HepG2 (cell line): ENCODE data around the gene RSPH4A. TPM values are rescaled to one million over a fixed set of nuclear protein-coding genes. Genes with fewer than 3 reads are reported as not detected.

Experiments
- AKAP8 ChIP-seq: sonication (generic); formaldehyde crosslinking; IDR thresholded peaks from 2 replicates; pipeline ENCODE4 v1.5.1; 2020; ENCODE audit warnings: mild to moderate bottlenecking, missing genetic modification reagents
- GATAD2A ChIP-seq: IDR thresholded peaks from 2 replicates; pipeline ENCODE4 v1.6.1; 2016
- GZF1 ChIP-seq: sonication (generic); formaldehyde crosslinking; IDR thresholded peaks from 2 replicates; pipeline ENCODE4 v1.5.1; 2020; ENCODE audit warnings: mild to moderate bottlenecking, missing genetic modification reagents
- KDM3A ChIP-seq: IDR thresholded peaks from 2 replicates; pipeline ENCODE4 v1.6.1; 2018; ENCODE audit warnings: low read depth, missing compliant biosample characterization
- KLF9 ChIP-seq: IDR thresholded peaks from 2 replicates; pipeline ENCODE4 v1.6.1; 2016; ENCODE audit warnings: low read depth
- MAF1 ChIP-seq: sonication (generic); formaldehyde crosslinking; IDR thresholded peaks from 2 replicates; pipeline ENCODE4 v1.5.0; 2020; ENCODE audit warnings: missing genetic modification reagents, borderline replicate concordance
- MAFK ChIP-seq, 2 experiments: IDR thresholded peaks in 1 of 2; conservative IDR thresholded peaks in 1 of 2; 2 replicates each; pipeline ENCODE4 v1.6.1; 2011; ENCODE audit warnings: improper control_type of control experiment in 2 of 2, low read length in 2 of 2
- MED13 ChIP-seq: sonication (generic); formaldehyde crosslinking; IDR thresholded peaks from 2 replicates; pipeline ENCODE4 v1.5.0; 2020; ENCODE audit warnings: missing genetic modification reagents
- MXD4 ChIP-seq: IDR thresholded peaks from 2 replicates; pipeline ENCODE4 v1.6.1; 2016; ENCODE audit warnings: mild to moderate bottlenecking, missing biosample characterization, missing genetic modification reagents
- NONO ChIP-seq, 2 experiments: fragments of 450-650 bp in 1 of 2; sonication (generic) in 1 of 2; formaldehyde crosslinking in 1 of 2; IDR thresholded peaks in 1 of 2; conservative IDR thresholded peaks in 1 of 2; 2 replicates each; pipeline versions ENCODE4 v1.6.1 to v1.8.0; 2017 to 2022; ENCODE audit warnings: mild to moderate bottlenecking in 1 of 2, missing genetic modification reagents in 1 of 2, moderate library complexity in 1 of 2
- NR2F1 ChIP-seq, 2 experiments: fragments of 450-650 bp in 1 of 2; formaldehyde crosslinking in 1 of 2; IDR thresholded peaks; 2 replicates each; pipeline versions ENCODE4 v1.5.0 to v1.6.1; 2016 to 2020; ENCODE audit warnings: mild to moderate bottlenecking in 1 of 2, missing compliant biosample characterization in 1 of 2, missing genetic modification reagents in 1 of 2, moderate library complexity in 1 of 2
- PCBP2 ChIP-seq: fragments of 200-400 bp; formaldehyde crosslinking; optimal IDR thresholded peaks from 2 replicates; pipeline ENCODE3; 2018; ENCODE audit warnings: low read length, low read depth; ENCODE audit not compliant: poor library complexity, severe bottlenecking
- TARDBP ChIP-seq: sonication (generic); formaldehyde crosslinking; IDR thresholded peaks from 2 replicates; pipeline ENCODE4 v1.8.0; 2022; ENCODE audit warnings: mild to moderate bottlenecking, missing genetic modification reagents
- ZFP91 ChIP-seq: sonication (generic); formaldehyde crosslinking; IDR thresholded peaks from 2 replicates; pipeline ENCODE4 v1.9.0; 2022; ENCODE audit warnings: missing genetic modification reagents, mild to moderate bottlenecking, borderline replicate concordance
- ZNF256 ChIP-seq: sonication (generic); formaldehyde crosslinking; conservative IDR thresholded peaks from 2 replicates; pipeline ENCODE4 v1.4.0; 2020; ENCODE audit warnings: missing genetic modification reagents
- ZNF264 ChIP-seq: sonication (generic); formaldehyde crosslinking; IDR thresholded peaks from 2 replicates; pipeline ENCODE4 v1.4.0; 2020; ENCODE audit warnings: missing genetic modification reagents
- ZNF337 ChIP-seq: sonication (generic); formaldehyde crosslinking; IDR thresholded peaks from 2 replicates; pipeline ENCODE4 v1.5.1; 2020; ENCODE audit warnings: missing genetic modification reagents, low read depth, mild to moderate bottlenecking, borderline replicate concordance
- ZNF503 ChIP-seq: sonication (generic); formaldehyde crosslinking; IDR thresholded peaks from 2 replicates; pipeline ENCODE4 v1.4.0; 2020; ENCODE audit warnings: missing genetic modification reagents
- ZNF546 ChIP-seq: sonication (generic); formaldehyde crosslinking; conservative IDR thresholded peaks from 2 replicates; pipeline ENCODE4 v1.8.1; 2023; ENCODE audit warnings: mild to moderate bottlenecking, missing genetic modification reagents
- ZNF768 ChIP-seq: sonication (generic); formaldehyde crosslinking; IDR thresholded peaks from 2 replicates; pipeline ENCODE4 v1.4.0; 2020; ENCODE audit warnings: missing genetic modification reagents
- ZNF773 ChIP-seq: sonication (generic); formaldehyde crosslinking; IDR thresholded peaks from 2 replicates; pipeline ENCODE4 v1.4.0; 2020; ENCODE audit warnings: missing genetic modification reagents, borderline replicate concordance
- ZNF879 ChIP-seq: sonication (generic); formaldehyde crosslinking; IDR thresholded peaks from 2 replicates; pipeline ENCODE4 v1.8.1; 2023; ENCODE audit warnings: missing genetic modification reagents
- polyA plus RNA-seq, 8 experiments: library from polyadenylated mRNA; depleted of rRNA in 3 of 8; stranded (reverse) in 7 of 8; unstranded in 1 of 8; fragments of >200 nt; fragmentation: Illumina TruSeq in 4 of 8; extraction: Trizol in 4 of 8; gene quantifications; 2 replicates each; pipeline versions ENCODE4 v1.2.1 to v1.2.3, GENCODE V29; 2011 to 2016; ENCODE audit warnings: low read depth in 4 of 8, missing spikeins in 1 of 8, mixed read lengths in 1 of 8; ENCODE audit not compliant: insufficient read depth in 1 of 8
- total RNA-seq, 5 experiments: library from RNA; depleted of rRNA; stranded (reverse); fragments of >200 nt; fragmentation: Illumina TruSeq; extraction: Trizol; gene quantifications; 2 replicates each; pipeline ENCODE4 v1.2.3, GENCODE V29; 2016; ENCODE audit warnings: low read depth in 1 of 5
- TF ChIP-seq, protein P1 (sequence below): sonication (generic); formaldehyde crosslinking; IDR thresholded peaks from 2 replicates; pipeline ENCODE4 v1.8.1; 2022; ENCODE audit warnings: mild to moderate bottlenecking, missing genetic modification reagents
- TF ChIP-seq, protein P2 (sequence below): IDR thresholded peaks from 2 replicates; pipeline ENCODE4 v1.6.1; 2018; ENCODE audit warnings: missing genetic modification reagents, mild to moderate bottlenecking, missing compliant biosample characterization
- TF ChIP-seq, protein P3 (sequence below): IDR thresholded peaks from 2 replicates; pipeline ENCODE4 v1.6.1; 2016; ENCODE audit warnings: missing genetic modification reagents, missing compliant biosample characterization

RSPH4A gene
- total and polyA plus RNA-seq, 2 of the 13 experiments (the other 11 are each of a cell fraction or from before 2014, with no cell fraction given), result 0.24 to 0.40 TPM

- no peak for TF ChIP-seq ZFP91
- no peak for TF ChIP-seq PCBP2
- TF ChIP-seq, protein P1, sequence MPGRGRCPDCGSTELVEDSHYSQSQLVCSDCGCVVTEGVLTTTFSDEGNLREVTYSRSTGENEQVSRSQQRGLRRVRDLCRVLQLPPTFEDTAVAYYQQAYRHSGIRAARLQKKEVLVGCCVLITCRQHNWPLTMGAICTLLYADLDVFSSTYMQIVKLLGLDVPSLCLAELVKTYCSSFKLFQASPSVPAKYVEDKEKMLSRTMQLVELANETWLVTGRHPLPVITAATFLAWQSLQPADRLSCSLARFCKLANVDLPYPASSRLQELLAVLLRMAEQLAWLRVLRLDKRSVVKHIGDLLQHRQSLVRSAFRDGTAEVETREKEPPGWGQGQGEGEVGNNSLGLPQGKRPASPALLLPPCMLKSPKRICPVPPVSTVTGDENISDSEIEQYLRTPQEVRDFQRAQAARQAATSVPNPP (CRISPR knock-in tag), result 0 out of 2 replicates have a peak, but pooled peaks have one; percentile 45
- no peak for TF ChIP-seq ZNF773 (CRISPR knock-in tag)
- TF ChIP-seq ZNF879 (CRISPR knock-in tag), result 0 out of 2 replicates have a peak, but pooled peaks have one; percentile 26
- no peak for TF ChIP-seq MED13 (CRISPR knock-in tag)
- TF ChIP-seq KDM3A, result no peak
- peak; percentile 61 for TF ChIP-seq ZNF264 (CRISPR knock-in tag)
- no peak for TF ChIP-seq MXD4 (CRISPR knock-in tag)
- no peak for TF ChIP-seq ZNF503 (CRISPR knock-in tag)
- no peak for TF ChIP-seq GZF1 (CRISPR knock-in tag)
- TF ChIP-seq NR2F1 (CRISPR knock-in tag; IDR thresholded peaks at IDR 0.05), result no peak
- 0 out of 2 replicates have a peak, but pooled peaks have one; percentile 6 for TF ChIP-seq GATAD2A (CRISPR knock-in tag)
- TF ChIP-seq, protein P2, sequence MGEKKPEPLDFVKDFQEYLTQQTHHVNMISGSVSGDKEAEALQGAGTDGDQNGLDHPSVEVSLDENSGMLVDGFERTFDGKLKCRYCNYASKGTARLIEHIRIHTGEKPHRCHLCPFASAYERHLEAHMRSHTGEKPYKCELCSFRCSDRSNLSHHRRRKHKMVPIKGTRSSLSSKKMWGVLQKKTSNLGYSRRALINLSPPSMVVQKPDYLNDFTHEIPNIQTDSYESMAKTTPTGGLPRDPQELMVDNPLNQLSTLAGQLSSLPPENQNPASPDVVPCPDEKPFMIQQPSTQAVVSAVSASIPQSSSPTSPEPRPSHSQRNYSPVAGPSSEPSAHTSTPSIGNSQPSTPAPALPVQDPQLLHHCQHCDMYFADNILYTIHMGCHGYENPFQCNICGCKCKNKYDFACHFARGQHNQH (CRISPR knock-in tag), result no peak
- no peak for TF ChIP-seq NONO (IDR thresholded peaks at IDR 0.05)
- TF ChIP-seq NONO (CRISPR knock-in tag; conservative IDR thresholded peaks at IDR 0.05), result no peak
- TF ChIP-seq ZNF546 (CRISPR knock-in tag), result no peak
- no peak for TF ChIP-seq KLF9
- TF ChIP-seq AKAP8 (CRISPR knock-in tag), result no peak
- no peak for TF ChIP-seq ZNF768 (CRISPR knock-in tag)
- no peak for TF ChIP-seq ZNF337 (CRISPR knock-in tag)
- TF ChIP-seq MAF1, result no peak
- TF ChIP-seq ZNF256 (CRISPR knock-in tag), result no peak
- TF ChIP-seq, protein P3, sequence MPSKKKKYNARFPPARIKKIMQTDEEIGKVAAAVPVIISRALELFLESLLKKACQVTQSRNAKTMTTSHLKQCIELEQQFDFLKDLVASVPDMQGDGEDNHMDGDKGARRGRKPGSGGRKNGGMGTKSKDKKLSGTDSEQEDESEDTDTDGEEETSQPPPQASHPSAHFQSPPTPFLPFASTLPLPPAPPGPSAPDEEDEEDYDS (CRISPR knock-in tag), result no peak
- 0 out of 2 replicates have a peak, but pooled peaks have one; percentile 45 for TF ChIP-seq TARDBP (CRISPR knock-in tag)
- TF ChIP-seq MAFK (conservative IDR thresholded peaks at IDR 0.05 in 1 of 2, IDR thresholded peaks at IDR 0.05 in 1 of 2; ENCODE audit: low read length in 2 of 2), result no peak
These were observed 44.1 kb upstream of the RSPH4A start (continued) for GRCh38 chr6:116572162-116572561.
